Stimulated activated naive B cell treated with anti-CD40 and anti-IgM and Interleukin-4, amounts not matched to agents 10 μg/mL and 1 μg/mL and 100 μg/mL, for 72 hours (primary cell): ENCODE results near the gene DENND1C.

Experiments used
- ATAC-seq, 2 donors: fragments of 150-1000 bp; cut with Tn5 transposase; replicated peaks; 2 replicates each; pipeline ENCODE4 v1.10.0; 2021; ENCODE audit warnings: moderate library complexity in 1 of 2
- DNase-seq: peaks from one replicate; pipeline ENCODE4 v3.0.0; 2021
- H3K27ac Mint-ChIP-seq: one replicate; pipeline ENCODE4 v1.8.0; 2022; ENCODE audit warnings: mild to moderate bottlenecking, mixed read lengths
- H3K27me3 Mint-ChIP-seq, 2 donors: one replicate each; pipeline ENCODE4 v1.8.0; 2022; ENCODE audit warnings: mixed read lengths in 2 of 2
- H3K36me3 Mint-ChIP-seq, 2 donors: one replicate each; pipeline ENCODE4 v1.8.0; 2022; ENCODE audit warnings: mixed read lengths in 2 of 2, mild to moderate bottlenecking in 1 of 2
- H3K4me1 Mint-ChIP-seq, 2 donors: one replicate each; pipeline ENCODE4 v1.8.0; 2022; ENCODE audit warnings: mixed read lengths in 2 of 2, mild to moderate bottlenecking in 1 of 2
- H3K4me3 Mint-ChIP-seq, 2 donors: one replicate each; pipeline ENCODE4 v1.8.0; 2022; ENCODE audit warnings: mild to moderate bottlenecking in 2 of 2, mixed read lengths in 2 of 2, moderate library complexity in 1 of 2
- H3K9me3 Mint-ChIP-seq, 2 donors: one replicate each; pipeline ENCODE4 v1.8.0; 2022; ENCODE audit warnings: mixed read lengths in 2 of 2, mild to moderate bottlenecking in 1 of 2

DENND1C gene

DNA sequence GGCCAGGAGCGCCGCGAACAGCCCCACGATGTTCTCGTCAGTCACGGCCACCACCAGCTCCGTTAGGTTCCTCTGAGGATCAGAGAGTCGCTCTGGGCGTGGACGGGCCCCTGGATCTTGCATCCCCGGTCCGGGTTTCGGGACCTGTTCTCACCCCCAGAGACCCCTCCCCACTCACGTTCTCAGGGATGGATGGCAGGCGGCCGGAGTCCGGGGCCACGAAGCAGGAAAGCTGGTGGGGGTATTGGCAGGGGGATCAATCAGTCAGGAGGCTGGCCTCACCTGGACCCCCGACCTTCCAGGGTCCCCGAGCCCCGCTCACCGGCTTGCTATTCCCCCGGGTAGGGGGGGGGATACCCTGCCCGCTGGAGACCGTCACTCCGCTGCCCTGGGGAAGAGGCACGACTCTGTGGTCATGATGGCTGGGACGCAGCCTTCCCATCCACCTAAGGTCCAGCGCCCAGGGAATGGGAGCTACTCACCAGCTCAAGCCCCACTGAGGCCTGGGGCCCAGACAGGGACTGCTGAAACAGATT lies 4.6 kb downstream of the DENND1C start:
- Mint-ChIP-seq H3K9me3 (no peaks in the 10 kb centered on the region), H3K27ac (peak overlapping the region; percentile 25), H3K36me3 (peaks cover 25 to 32% of the 10 kb centered on the region in 2 donors), H3K4me1 (peaks cover 12 to 27% of the 10 kb centered on the region in 2 donors), H3K4me3 (no peak overlapping the region), H3K27me3 (no peaks in the 10 kb centered on the region)
- DNase-seq = no peak
- no peak for ATAC-seq

DNA sequence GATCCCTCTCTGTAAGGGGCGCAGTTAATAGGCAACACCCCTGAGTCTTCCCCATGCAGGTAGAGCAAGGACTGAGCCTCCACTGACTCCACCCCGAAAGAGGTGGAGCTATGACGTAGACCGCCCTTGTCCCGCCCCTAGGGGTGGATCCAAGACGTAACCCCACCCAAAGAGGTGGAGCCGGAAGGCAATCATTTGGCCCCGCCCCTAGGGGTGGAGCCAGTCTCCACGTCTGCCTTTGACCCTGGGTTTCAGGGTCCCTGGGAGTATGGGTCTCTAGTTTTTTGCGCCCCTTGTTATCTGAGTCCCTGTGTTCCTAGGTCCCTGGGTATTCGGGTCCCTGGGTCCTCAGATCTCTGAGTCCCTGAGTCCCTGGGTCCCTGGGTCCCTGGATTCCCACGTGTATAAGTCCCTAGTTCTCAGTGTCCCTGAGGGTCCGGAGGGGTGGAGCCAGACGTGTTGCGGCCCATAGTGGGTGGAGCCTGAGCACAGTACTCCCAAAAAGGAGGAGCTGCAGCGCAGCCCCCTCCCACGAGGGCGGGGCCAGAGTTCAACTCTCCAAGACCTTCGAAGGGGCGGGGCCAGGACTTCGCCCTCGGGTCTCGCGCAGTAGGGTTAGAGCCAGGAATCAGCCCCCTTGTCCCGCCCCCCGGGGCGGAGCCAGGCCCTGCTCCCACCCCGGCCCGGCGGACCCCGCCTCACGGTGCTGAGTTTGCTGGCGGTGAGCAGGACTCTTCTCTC lies 5.3 kb downstream of the DENND1C start:
- Mint-ChIP-seq H3K9me3 (no peaks in the 10 kb centered on the region), H3K4me3 (no peak overlapping the region), H3K4me1 (peaks cover 9 to 21% of the 10 kb centered on the region in 2 donors), H3K27me3 (no peaks in the 10 kb centered on the region), H3K27ac (no peak overlapping the region), H3K36me3 (peaks cover 24 to 32% of the 10 kb centered on the region in 2 donors)
- ATAC-seq (peak; percentile 95), DNase-seq (peak; percentile 47)

DNA sequence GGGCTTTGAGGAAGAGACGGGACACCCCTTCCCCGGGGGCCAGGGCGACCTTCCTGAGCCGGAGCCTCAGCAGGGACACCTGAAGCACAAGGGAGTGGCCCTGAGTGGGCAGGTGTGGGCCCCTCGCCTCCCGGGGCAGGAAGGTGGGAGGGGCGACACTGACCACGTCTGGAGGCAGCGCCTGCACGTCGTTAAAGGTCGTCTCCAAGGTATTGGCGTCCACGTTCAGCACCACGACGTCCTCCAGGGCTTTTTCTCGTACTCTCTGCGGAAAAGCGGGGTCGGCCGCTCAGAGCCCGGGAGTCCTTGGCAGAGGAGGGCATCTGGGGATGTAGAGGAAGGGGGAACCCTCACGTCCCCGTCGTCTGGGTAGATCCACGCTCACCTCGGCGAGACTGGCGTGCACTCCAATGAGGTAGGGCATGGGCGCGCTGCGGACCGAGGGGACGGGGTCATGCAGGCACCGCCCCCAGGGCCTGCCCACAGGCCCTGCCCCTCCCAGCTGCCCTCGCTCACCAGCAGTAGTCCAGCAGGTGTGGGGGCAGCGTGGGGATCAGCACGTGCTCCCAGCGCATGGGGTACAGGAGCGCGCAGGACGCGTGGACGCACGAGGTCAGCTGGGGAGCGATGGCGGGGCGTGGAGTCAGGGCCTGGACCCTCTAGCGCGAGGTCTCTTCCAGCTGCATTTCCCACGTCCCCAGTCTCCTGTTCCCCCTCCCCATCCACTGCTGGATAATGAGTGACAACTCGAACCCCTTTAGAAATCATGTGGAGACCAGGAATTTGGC lies 6.1 kb downstream of the DENND1C start:
- no peak overlapping the region for H3K27ac Mint-ChIP-seq
- H3K4me3 Mint-ChIP-seq = no peak overlapping the region
- DNase-seq (no peak), ATAC-seq (no peak)
- no peaks in the 10 kb centered on the region for H3K27me3 Mint-ChIP-seq
- peaks cover 27 to 38% of the 10 kb centered on the region in 2 donors for H3K36me3 Mint-ChIP-seq
- no peaks in the 10 kb centered on the region for H3K9me3 Mint-ChIP-seq
- peaks cover 4 to 13% of the 10 kb centered on the region in 2 donors for H3K4me1 Mint-ChIP-seq

DNA sequence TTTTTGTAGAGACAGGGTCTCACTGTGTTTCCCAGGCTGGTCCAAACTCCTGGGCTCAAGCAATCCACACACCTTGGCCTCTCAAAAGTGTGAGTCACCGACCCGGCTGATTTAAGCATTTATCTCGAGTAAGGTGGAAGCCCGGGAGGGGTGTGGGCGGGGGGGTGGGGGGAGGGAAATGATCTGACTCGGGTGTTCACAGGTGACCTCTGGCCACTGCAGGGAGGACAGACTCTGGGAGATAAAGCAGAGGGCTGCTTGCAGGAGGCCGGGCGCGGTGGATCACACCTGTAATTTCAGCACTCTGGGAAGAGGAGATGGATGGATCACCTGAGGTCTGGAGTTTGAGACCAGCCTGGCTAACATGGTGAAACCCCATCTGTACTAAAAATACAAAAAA lies 7.9 kb downstream of the DENND1C start:
- H3K36me3 Mint-ChIP-seq = peaks cover 38 to 49% of the 10 kb centered on the region in 2 donors
- DNase-seq (no peak), ATAC-seq (no peak)
- H3K9me3 Mint-ChIP-seq = no peaks in the 10 kb centered on the region
- H3K27me3 Mint-ChIP-seq = no peaks in the 10 kb centered on the region
- H3K4me1 Mint-ChIP-seq = peaks cover 0 to 5% of the 10 kb centered on the region in 2 donors
- no peak overlapping the region for H3K27ac Mint-ChIP-seq
- no peak overlapping the region for H3K4me3 Mint-ChIP-seq

DNA sequence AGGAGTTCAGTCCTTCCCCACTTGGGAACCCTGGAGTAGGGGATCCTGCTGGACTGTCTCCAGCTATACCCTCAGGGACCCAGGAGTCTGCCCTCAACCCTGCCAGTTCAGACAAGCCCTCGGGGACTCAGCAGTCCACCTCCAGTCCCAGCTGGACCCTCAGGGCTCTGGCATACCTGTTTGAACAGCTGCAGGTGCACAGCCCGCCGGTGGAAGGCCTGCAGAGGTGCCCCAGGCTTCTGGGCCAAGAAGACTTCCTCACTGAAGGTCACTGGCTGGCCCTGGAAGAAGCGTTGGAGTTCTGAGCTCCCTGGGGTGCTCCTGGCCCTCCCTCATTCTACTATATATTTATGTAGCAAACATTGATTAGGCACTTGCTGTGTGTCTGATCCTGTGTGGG lies 8.9 kb downstream of the DENND1C start:
- no peak for DNase-seq
- peaks cover 48 to 57% of the 10 kb centered on the region in 2 donors for H3K36me3 Mint-ChIP-seq

DNA sequence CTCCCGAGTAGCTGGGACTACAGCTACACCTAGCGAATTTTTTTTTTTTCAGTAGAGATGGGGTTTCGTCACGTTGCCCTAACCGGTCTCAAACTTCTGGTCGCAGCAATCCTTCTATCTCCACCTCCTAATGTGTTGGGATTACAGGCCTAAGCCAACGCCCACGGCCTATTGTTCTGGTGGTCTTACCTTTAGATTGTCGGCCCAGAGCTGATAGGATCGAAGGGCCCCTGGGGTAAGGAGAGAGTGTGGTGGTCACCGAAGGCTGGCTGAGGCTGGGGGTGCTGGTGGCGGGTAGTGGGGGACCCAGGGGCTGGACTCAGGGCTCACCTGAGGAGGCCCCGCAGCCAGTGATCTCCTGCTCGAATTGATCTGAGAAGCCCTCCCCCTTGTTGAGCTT lies 10.5 kb downstream of the DENND1C start:
- no peak overlapping the region for H3K4me3 Mint-ChIP-seq
- H3K27me3 Mint-ChIP-seq = no peaks in the 10 kb centered on the region
- peaks cover 42 to 59% of the 10 kb centered on the region in 2 donors for H3K36me3 Mint-ChIP-seq
- DNase-seq (no peak), ATAC-seq (no peak)
- no peaks in the 10 kb centered on the region for H3K9me3 Mint-ChIP-seq
- no peak overlapping the region for H3K27ac Mint-ChIP-seq
- peaks cover 7 to 16% of the 10 kb centered on the region in 2 donors for H3K4me1 Mint-ChIP-seq

More for the DNA sequence above, 8.9 kb downstream of the DENND1C start:
- no peaks in the 10 kb centered on the region for H3K9me3 Mint-ChIP-seq
- no peak overlapping the region for H3K27ac Mint-ChIP-seq
- ATAC-seq = no peak
- no peak overlapping the region for H3K4me3 Mint-ChIP-seq
- H3K4me1 Mint-ChIP-seq = peaks cover 2 to 5% of the 10 kb centered on the region in 2 donors
- H3K27me3 Mint-ChIP-seq = no peaks in the 10 kb centered on the region

DNA sequence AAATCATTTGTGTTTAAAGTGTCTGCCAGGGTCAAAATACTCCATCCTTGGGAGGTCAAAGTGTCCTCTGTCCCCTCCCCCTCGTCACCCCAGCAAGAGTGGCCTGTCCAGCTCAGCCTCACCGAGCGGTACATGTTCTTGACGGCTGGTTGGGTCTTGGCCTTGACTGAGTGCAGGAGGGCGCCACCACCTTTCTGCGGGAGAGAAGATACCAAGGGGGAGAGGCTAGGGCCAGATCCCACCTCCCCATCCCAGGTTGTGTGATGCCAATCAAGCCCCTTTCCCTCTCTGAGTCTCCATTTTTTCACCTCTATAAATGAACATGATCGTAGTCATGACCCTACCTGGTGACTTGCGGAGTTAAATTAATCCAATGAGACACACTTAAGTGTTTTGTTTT lies 11.4 kb downstream of the DENND1C start:
- Mint-ChIP-seq H3K4me1 (peaks cover 7 to 16% of the 10 kb centered on the region in 2 donors), H3K27me3 (peaks cover under 1 to 5% of the 10 kb centered on the region in 2 donors), H3K36me3 (peaks cover 38 to 53% of the 10 kb centered on the region in 2 donors), H3K9me3 (no peaks in the 10 kb centered on the region), H3K27ac (no peak overlapping the region), H3K4me3 (no peak overlapping the region)
- DNase-seq (no peak), ATAC-seq (no peak)

DNA sequence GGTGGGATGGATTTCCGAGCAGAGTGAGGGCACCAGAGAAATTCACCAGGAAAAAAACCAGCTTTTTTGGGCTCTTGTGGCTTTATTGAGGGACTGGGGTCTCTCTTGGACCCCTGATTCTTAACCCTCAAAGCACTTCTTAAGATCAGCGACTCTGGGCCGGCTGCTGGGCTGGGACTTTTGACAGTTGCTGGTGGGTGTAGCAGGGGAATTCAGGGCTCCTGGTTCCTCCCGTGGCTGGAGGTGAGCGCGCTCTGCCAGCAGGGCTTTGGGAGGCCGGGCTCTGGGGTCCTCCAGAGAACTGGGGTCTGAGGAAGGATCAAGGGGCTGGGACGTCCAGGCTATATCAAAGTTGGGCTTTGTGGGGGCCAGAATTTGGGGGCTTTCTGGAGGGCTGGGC lies 14.2 kb downstream of the DENND1C start:
- DNase-seq (no peak), ATAC-seq (no peak)
- Mint-ChIP-seq H3K36me3 (peaks cover 29 to 40% of the 10 kb centered on the region in 2 donors), H3K27me3 (peaks cover 11 to 15% of the 10 kb centered on the region in 2 donors), H3K27ac (no peak overlapping the region), H3K4me1 (peaks cover 16 to 21% of the 10 kb centered on the region in 2 donors), H3K9me3 (no peaks in the 10 kb centered on the region), H3K4me3 (no peak overlapping the region)

DNA sequence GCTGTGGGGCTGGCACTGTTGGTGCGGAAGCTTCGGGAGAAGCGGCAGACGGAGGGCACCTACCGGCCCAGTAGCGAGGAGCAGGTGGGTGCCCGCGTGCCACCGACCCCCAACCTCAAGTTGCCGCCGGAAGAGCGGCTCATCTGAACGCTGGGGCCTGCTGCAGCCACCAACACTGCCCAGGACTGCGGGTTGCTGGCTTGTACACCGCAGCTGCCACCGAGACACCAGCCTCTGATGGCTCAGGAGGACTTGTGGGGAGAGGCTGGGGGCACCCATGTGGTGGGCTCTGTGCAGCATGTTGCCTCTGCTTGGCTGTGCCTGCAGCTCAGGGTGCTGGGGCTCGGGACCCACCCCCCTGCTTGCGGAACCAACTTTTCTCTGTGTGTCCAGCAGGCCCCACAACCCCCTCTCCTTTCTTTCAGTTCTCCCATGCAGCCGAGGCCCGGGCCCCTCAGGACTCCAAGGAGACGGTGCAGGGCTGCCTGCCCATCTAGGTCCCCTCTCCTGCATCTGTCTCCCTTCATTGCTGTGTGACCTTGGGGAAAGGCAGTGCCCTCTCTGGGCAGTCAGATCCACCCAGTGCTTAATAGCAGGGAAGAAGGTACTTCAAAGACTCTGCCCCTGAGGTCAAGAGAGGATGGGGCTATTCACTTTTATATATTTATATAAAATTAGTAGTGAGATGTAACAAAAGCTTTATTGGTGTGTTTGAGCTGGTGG lies 14.9 kb downstream of the DENND1C start:
- no peak overlapping the region for H3K4me3 Mint-ChIP-seq
- ATAC-seq (no peak), DNase-seq (no peak)
- peaks cover 29 to 40% of the 10 kb centered on the region in 2 donors for H3K36me3 Mint-ChIP-seq
- H3K27me3 Mint-ChIP-seq = peaks cover 11 to 15% of the 10 kb centered on the region in 2 donors
- no peak overlapping the region for H3K27ac Mint-ChIP-seq
- H3K9me3 Mint-ChIP-seq = no peaks in the 10 kb centered on the region
- H3K4me1 Mint-ChIP-seq = peaks cover 16 to 21% of the 10 kb centered on the region in 2 donors

DNA sequence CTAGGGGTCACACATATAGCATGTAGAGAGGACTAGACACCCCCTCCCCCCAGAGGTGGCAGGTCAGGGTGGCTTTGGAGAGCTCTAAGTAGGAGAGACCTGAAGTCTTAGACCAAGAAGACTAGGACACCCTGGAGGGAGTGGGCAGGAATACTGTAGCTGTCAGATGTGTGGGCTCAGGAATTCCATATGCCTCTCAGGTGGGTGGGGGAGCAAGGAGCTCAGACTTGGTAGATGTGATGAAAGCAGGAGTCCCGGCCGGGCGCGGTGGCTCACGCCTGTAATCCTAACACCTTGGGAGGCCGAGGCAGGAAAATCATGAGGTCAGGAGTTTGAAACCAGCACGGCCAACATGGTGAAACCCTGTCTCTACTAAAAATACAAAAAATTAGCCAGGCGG lies 15.9 kb downstream of the DENND1C start:
- Mint-ChIP-seq H3K36me3 (peaks cover 26 to 34% of the 10 kb centered on the region in 2 donors), H3K9me3 (no peaks in the 10 kb centered on the region), H3K27me3 (peaks cover 11 to 15% of the 10 kb centered on the region in 2 donors), H3K4me1 (peaks cover 16 to 23% of the 10 kb centered on the region in 2 donors), H3K4me3 (no peak overlapping the region), H3K27ac (no peak overlapping the region)
- ATAC-seq = no peak
- no peak for DNase-seq

DNA sequence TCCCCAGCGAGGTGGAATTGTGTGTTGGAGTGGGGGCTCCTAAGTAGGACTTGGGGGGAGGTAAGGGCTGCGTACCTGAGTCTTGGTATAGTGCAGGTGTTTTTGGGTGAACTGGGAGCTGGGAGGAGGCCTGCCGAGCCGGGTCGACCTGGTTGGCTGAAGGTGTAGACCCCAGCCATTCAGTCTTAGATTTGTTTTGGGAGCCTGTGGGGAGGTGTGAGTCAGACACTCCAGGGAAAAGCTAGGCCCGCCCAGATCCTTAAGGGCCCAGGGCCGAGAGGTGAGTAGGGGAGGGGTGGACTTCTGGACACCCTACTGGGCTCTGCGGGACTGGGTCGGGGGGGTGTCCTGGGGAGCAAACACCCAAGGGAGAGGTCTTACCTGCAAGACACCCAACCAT lies 16.6 kb downstream of the DENND1C start:
- H3K36me3 Mint-ChIP-seq = peaks cover 22 to 32% of the 10 kb centered on the region in 2 donors
- peaks cover 19 to 29% of the 10 kb centered on the region in 2 donors for H3K4me1 Mint-ChIP-seq
- H3K4me3 Mint-ChIP-seq = peak overlapping the region in 1 of 2 donors; percentile 3
- H3K27ac Mint-ChIP-seq = peak overlapping the region; percentile 62
- peaks cover 11 to 18% of the 10 kb centered on the region in 2 donors for H3K27me3 Mint-ChIP-seq
- ATAC-seq (no peak), DNase-seq (no peak)
- no peaks in the 10 kb centered on the region for H3K9me3 Mint-ChIP-seq

DNA sequence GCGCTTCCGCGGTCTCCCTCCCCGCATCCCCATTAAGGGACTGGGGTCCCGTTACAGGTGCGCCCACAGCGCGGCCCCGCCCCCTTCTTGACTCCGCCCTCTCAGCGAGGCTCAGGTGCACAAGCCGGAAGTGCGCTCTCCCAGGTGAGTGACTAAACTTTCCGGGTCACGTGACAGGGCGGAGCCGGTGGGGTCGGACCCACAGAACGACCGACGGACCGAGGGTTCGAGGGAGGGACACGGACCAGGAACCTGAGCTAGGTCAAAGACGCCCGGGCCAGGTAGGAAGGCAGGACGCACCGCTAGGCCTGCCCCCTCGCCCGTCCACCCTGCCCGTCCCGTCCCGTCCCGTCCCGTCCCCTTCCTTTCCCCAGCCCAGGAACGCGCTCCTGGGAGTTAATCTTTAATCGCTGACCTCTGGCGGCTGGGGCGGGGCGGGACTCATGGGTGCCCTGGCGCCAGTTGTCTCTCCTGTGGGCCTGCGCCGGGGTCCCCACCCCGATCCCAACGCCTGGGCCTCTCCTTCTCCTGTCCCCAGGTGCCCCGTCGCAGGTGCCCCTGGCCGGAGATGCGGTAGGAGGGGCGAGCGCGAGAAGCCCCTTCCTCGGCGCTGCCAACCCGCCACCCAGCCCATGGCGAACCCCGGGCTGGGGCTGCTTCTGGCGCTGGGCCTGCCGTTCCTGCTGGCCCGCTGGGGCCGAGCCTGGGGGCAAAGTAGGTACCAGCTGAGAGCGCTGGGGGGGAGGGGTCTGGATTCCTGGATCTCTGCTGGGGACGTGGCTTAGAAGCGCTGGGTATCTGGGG lies 17.3 kb downstream of the DENND1C start, which contains the start of gene CRB3:
CRB3 (plus strand) TSS at position 202 of the 804 bp plus-strand sequence; CDS start at position 633, 431 bp downstream.
- H3K27me3 Mint-ChIP-seq = peaks cover 11 to 20% of the 10 kb centered on the region in 2 donors
- H3K36me3 Mint-ChIP-seq = peaks cover 20 to 28% of the 10 kb centered on the region in 2 donors
- H3K9me3 Mint-ChIP-seq = no peaks in the 10 kb centered on the region
- peak within 1 kb of the TSS; percentile 62 for H3K27ac Mint-ChIP-seq
- H3K4me3 Mint-ChIP-seq = peak within 1 kb of the TSS; percentile 63 to 79
- DNase-seq (no peak), ATAC-seq (no peak)
- peaks cover 20 to 33% of the 10 kb centered on the region in 2 donors for H3K4me1 Mint-ChIP-seq
